Measurements from ENCODE around the gene NUP93.
"Not testable (repeated sequence)": the region's sequence is repeated elsewhere in the genome, so short reads cannot be mapped to it uniquely, and the experiment has no call there.

The NUP93 gene

GRCh38 chr16:56865394-56866062 is 135.6 kb downstream of the NUP93 start:
- DNase-seq (ENCODE audit: low read depth in 3 of 3, low spot score in 1 of 3) = no peak

DNA sequence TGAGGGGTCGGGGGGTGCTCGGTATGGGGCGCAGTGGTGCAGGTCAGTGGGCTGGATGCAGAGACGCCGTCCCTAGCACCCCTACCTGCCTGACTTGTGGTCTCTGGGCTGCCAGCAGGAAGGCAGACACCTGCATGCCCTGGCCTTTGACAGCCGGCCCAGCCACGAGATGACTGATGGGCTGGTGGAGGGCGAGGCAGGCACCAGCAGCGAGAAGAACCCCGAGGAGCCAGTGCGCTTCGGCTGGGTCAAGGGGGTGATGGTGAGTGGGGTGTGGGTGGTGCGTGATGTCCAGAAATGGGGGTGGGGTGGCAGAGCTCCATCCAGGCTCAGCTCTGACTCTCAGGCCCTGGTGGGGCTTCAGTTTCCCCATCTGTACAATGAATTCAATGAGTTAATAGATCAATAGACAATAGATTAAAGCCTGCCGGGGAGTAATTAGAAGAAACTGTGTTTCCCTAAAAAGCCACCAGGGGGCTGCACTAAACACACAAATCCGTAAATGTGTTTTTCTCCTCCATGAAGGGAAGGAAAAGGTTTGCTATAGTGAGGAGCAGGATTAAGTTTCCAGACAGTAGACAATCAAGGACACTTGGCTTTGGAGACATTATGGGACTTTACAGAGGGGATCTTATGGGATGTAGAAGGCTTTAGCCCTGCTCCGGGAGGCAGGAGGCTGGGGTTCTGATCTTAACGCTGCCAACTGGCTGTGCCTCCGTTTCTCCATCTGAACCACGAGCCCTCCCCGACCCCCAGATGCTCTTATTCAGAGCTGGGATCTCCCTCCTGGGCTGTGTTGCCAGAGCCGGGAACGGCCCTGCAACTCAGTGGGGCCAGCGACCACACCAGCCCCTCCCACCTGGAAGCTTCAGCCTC is 137.3 kb downstream of the NUP93 start:
- peak in 2 of 3 donors; percentile 6 to 13 for DNase-seq (ENCODE audit: low read depth in 3 of 3, low spot score in 1 of 3)

DNA sequence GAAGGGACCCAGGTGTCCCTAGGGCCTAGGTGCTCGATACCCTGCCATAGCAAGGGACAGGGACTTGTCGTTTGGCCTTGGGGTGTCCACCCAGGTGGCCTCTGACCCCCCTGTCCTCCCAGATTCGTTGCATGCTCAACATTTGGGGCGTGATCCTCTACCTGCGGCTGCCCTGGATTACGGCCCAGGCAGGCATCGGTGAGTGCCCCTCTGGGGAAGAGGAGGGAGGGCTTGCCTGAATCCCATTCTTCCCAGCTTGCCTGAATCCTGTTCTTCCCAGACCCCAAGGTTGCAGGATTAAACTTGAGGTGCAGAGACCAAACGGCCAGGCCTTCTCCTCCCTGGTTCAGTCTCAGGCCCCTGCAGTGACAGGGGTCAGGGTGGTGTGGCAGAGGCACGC is 138.2 kb downstream of the NUP93 start:
- no peak for DNase-seq (ENCODE audit: low read depth in 3 of 3, low spot score in 1 of 3)

DNA sequence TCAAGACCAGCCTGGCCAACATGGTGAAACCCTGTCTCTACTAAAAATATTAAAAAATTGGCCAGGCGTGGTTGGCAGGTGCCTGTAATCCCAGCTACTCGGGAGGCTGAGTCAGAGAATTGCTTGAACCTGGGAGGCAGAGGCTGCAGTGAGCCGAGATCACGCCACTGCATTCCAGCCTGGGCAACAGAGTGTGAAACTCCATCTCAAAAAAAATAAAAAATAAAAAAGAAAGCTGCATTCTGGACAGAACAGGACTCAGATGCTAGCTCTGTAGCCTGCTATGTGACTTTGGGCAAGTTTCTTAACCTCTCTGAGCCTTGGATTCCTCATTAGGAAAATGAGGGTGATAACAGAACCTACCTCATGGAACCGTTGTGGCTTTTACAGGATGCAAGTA is 138.8 kb downstream of the NUP93 start:
- DNase-seq (ENCODE audit: low read depth in 3 of 3, low spot score in 1 of 3) = not testable (repeated sequence)

- no peak for DNase-seq (ENCODE audit: low read depth in 3 of 3, low spot score in 1 of 3)
Observed at GRCh38 chr16:56869513-56870275, 139.8 kb downstream of the NUP93 start.

- no peak for DNase-seq (ENCODE audit: low read depth in 3 of 3, low spot score in 1 of 3)
Observed at GRCh38 chr16:56870276-56870888, 140.5 kb downstream of the NUP93 start.

GRCh38 chr16:56871172-56871593 is 141.3 kb downstream of the NUP93 start:
- no peak for DNase-seq (ENCODE audit: low read depth in 3 of 3, low spot score in 1 of 3)

GRCh38 chr16:56872863-56873391 is 143.0 kb downstream of the NUP93 start:
- DNase-seq (ENCODE audit: low read depth in 3 of 3, low spot score in 1 of 3) = no peak

DNA sequence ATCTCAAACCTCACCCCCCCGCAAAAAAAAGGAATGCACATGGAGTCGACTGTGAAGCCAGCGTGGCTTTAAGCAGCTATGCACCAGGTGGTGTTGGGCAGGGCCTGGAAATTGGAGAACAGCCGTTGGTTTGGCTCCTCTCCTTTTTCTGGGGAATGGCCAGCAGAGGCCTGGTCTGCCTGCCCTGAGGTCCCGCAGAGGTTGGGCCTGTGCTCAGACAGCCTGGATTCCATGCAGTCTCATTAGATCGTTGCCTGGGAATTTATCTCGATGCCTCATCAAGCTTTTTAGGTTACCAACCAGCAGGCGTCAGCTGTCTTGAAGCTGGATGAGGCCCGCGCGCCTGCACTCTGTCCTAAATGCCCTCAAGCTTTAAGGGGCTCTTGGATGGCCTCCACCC is 144.9 kb downstream of the NUP93 start:
- DNase-seq (ENCODE audit: low read depth in 3 of 3, low spot score in 1 of 3) = no peak

DNA sequence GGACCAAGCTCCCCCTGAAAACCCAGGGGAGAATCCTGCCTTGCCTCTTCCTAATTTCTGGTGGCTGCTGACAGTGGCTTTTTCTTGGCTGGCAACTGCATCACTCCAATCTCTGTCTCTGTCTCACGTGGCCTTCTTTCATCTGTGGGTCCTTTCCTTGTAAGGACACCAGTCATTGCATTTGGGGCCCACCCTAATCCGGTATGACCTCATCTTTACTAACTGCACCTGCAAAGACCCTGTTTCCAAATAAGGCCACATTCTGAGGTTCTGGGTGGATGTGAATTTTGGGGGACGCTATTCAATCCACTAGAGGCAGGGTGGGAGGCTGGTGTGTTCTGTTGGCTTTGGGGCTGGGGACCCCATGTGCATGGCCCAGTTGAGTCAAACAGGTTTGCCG is 146.1 kb downstream of the NUP93 start:
- DNase-seq (ENCODE audit: low read depth in 3 of 3, low spot score in 1 of 3) = no peak

DNA sequence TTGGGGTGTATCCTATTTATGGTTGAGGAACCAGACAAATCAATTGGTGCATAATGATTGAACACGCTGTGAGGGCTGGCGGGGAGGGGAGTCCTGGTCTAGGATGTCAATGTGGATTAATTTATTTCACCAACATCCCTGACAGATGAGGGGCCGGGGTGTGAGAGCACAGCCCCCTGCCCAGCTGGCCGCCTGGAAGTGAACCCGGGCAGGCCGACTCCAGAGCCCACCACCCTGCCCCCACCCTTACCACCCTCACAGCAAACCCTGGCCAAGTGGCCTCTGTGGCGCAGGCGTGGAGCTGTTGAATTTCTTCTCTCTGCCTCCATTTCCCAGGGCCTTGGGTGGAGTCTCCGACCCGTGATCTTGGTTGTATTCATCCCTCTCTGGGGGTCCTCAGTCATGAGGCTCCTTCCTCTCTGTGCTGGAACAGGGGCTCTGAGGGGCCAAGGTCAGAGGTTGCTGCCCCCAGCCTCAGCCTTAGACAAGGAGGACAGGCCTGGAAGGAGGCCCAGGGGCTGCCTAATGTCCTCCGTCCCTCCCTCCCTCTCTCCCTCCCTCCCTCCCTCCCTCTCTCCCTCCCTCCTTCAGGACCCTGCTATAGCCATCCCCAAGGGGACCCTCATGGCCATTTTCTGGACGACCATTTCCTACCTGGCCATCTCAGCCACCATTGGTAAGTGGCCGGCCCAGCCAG is 147.7 kb downstream of the NUP93 start:
- DNase-seq (ENCODE audit: low read depth in 3 of 3, low spot score in 1 of 3) = no peak

DNA sequence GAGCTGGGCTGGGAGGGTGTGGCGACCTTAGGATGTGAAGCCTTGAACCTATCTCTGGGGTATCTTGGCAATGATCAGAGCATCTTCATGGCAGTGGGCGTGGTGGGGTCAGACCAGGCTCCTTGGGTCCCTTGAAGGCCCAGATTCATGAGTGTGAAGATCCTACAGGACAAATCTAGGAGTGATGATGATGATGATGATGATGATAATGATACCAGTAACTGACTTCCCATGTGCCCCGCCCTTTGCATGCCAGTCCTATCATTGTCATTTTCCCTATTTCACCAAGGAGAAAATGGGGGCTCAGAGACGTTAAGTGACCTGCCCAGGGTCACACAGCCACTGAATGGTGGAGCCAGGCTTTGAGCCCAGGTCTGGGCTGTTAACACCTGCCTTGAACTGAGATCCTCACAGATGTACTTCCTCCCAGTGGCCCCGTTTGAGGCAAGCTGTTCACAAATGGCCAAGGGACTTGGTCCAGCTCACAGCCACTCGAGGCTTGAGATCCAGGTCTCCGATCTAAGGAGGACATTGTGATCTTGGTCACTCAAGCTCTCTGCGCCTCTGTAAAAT is 148.4 kb downstream of the NUP93 start:
- DNase-seq (ENCODE audit: low read depth in 3 of 3, low spot score in 1 of 3) = no peak

GRCh38 chr16:56879276-56879675 is 149.3 kb downstream of the NUP93 start:
- no peak for DNase-seq (ENCODE audit: low read depth in 3 of 3, low spot score in 1 of 3)

DNA sequence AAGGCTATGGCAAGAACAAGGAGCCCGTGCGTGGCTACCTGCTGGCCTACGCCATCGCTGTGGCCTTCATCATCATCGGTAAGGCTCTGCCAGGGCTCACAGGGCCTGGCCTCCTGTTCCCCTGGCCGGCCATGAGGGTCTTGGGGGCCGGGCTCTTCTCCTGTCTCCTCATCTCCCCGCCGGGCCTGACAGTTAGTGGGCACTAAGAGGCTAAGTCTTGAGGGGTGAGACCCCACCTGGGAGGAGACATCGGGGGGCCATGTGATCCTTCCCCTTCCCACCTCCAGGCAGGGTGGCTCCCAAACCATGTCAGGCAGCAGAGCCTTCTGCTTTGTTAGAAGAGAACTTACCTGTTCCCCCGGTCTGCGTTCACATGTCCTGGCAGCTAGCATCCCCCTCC is 150.2 kb downstream of the NUP93 start:
- no peak for DNase-seq (ENCODE audit: low read depth in 3 of 3, low spot score in 1 of 3)

DNA sequence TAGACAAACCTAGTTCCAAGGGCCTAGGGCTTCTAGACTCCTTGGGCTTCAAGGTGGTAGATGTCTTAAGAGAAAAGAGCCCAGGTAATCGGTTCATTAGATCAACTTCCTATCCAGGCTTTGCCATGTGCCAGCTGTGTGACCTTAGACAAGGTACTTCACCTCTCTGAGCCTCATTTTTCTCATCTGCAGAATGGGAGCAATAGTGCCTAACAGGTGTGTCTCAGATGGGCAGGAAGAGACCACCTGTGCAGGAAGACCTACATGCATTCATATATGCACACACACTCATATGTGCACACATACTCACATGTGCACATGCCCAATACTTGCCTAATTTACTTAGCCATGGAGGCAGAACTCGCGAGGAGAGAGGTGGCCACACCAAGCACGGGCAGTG is 150.8 kb downstream of the NUP93 start:
- no peak for DNase-seq (ENCODE audit: low read depth in 3 of 3, low spot score in 1 of 3)

- DNase-seq (ENCODE audit: low read depth in 3 of 3, low spot score in 1 of 3) = no peak
Observed at GRCh38 chr16:56882077-56882800, 152.3 kb downstream of the NUP93 start.

- DNase-seq (ENCODE audit: low read depth in 3 of 3, low spot score in 1 of 3) = no peak
Observed at GRCh38 chr16:56883586-56883985, 153.7 kb downstream of the NUP93 start.

DNA sequence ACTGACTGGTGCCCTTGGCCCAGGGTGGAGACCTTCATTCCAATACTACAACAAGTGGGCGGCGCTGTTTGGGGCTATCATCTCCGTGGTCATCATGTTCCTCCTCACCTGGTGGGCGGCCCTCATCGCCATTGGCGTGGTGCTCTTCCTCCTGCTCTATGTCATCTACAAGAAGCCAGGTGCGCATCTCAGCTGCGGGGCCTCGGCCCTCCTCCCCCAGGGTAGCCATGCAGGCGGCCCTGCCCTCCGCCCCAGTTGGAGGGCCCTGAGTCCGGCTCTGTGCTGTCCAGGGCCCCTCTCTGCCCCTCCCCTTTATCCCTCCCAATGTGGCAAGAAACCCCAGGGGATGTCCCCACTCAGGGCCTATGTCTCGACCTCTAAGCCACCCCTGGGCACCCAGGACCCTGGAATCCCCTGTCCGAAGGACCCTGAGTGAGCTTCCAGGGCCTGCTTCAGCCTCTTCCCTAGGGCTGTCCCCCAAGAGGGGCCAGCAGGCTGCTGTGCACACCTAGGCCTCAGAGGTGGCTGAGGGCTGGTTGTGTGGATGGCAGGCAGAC is 154.2 kb downstream of the NUP93 start:
- DNase-seq (ENCODE audit: low read depth in 3 of 3, low spot score in 1 of 3) = no peak

DNA sequence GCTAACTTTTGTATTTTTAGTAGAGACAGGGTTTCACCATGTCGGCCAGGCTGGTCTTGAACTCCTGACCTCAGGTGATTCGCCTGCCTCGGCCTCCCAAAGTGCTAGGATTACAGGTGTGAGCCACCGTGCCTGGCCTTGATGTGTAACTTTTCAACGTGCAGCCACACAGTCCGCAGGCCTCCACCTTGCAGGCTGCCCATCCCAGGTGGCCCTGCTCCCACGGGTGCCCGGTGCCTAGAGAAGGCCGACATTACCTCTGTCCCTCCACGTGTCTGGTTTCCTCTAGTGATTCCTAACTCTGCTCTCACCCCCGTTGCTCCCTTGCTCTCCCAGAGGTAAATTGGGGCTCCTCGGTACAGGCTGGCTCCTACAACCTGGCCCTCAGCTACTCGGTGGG is 155.0 kb downstream of the NUP93 start:
- not testable (repeated sequence) for DNase-seq (ENCODE audit: low read depth in 3 of 3, low spot score in 1 of 3)

Data from stimulated activated CD4-positive, alpha-beta T cell treated with anti-CD3 and anti-CD28 coated beads, TNF-alpha, amount 100 ng/mL, for 1 hour (primary cell).